ENCODE results near the gene TEC. TPM values are rescaled to one million over a fixed set of nuclear protein-coding genes. Genes with fewer than 3 reads are reported as not detected.

Gene TEC
- total RNA-seq, 6 experiments from 2014 or later = 1.5 to 4.2 (median 3.0) TPM

- Histone ChIP-seq H3K4me3 (no peak overlapping the region), H3K27me3 (no peaks in the 10 kb centered on the region), H3K9me3 (no peaks in the 10 kb centered on the region), H3K4me1 (no peaks in the 10 kb centered on the region), H3K36me3 (no peaks in the 10 kb centered on the region), H3K27ac (no peak overlapping the region)
- no peak for ATAC-seq
- intact Hi-C loops (cut with DNase I) = no loop called here
- TF ChIP-seq POLR2A (IDR thresholded peaks at IDR 0.05) = no peak
- TF ChIP-seq, protein P1, sequence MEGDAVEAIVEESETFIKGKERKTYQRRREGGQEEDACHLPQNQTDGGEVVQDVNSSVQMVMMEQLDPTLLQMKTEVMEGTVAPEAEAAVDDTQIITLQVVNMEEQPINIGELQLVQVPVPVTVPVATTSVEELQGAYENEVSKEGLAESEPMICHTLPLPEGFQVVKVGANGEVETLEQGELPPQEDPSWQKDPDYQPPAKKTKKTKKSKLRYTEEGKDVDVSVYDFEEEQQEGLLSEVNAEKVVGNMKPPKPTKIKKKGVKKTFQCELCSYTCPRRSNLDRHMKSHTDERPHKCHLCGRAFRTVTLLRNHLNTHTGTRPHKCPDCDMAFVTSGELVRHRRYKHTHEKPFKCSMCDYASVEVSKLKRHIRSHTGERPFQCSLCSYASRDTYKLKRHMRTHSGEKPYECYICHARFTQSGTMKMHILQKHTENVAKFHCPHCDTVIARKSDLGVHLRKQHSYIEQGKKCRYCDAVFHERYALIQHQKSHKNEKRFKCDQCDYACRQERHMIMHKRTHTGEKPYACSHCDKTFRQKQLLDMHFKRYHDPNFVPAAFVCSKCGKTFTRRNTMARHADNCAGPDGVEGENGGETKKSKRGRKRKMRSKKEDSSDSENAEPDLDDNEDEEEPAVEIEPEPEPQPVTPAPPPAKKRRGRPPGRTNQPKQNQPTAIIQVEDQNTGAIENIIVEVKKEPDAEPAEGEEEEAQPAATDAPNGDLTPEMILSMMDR (IDR thresholded peaks at IDR 0.05) = no peak
- 87% methylated on average over 6 of the region's 6 CpGs for WGBS (ENCODE audit: insufficient coverage, low coverage, low lambda C conversion rate, missing lambda C conversion rate)
- no peak for DNase-seq
Observed at GRCh38 chr4:48193096-48193836, 76.4 kb downstream of the TEC start.

- TF ChIP-seq POLR2A (IDR thresholded peaks at IDR 0.05) = no peak
- TF ChIP-seq, protein P1 (IDR thresholded peaks at IDR 0.05) = no peak
- Histone ChIP-seq H3K36me3 (no peaks in the 10 kb centered on the region), H3K27me3 (no peaks in the 10 kb centered on the region), H3K4me1 (no peaks in the 10 kb centered on the region), H3K4me3 (no peak overlapping the region), H3K9me3 (no peaks in the 10 kb centered on the region), H3K27ac (no peak overlapping the region)
- ATAC-seq (no peak), DNase-seq (no peak)
- intact Hi-C loops (cut with DNase I) = no loop called here
- 100% methylated on average over 1 of the region's 1 CpG for WGBS (ENCODE audit: insufficient coverage, low coverage, low lambda C conversion rate, missing lambda C conversion rate)
Observed at GRCh38 chr4:48191758-48192157, 77.9 kb downstream of the TEC start.

DNA sequence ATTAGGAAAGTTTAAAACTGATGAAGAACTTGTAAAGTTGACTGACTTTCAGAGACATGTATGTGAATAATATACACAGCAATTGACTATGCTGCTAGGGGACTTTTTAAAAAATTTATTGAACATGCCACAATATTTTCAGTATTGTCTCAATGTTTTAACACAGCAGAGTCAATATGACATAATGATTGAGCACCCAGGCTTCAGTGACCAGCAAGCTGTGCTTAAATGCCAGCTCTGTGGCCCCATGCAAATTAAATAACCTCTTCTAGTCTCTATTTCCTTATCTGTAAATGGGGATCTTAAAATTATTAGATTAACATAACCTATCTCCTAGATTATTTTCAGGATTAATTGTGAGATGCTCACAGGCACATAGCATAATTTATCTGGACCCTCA is 78.8 kb downstream of the TEC start:
- no peaks in the 10 kb centered on the region for H3K27me3 ChIP-seq
- ATAC-seq = no peak
- no peaks in the 10 kb centered on the region for H3K36me3 ChIP-seq
- H3K4me3 ChIP-seq = no peak overlapping the region
- intact Hi-C loops (cut with DNase I) = no loop called here
- H3K9me3 ChIP-seq = no peaks in the 10 kb centered on the region
- TF ChIP-seq, protein P1 (IDR thresholded peaks at IDR 0.05) = no peak
- no peak for TF ChIP-seq POLR2A (IDR thresholded peaks at IDR 0.05)
- H3K27ac ChIP-seq = no peak overlapping the region
- H3K4me1 ChIP-seq = no peaks in the 10 kb centered on the region
- no peak for DNase-seq

GRCh38 chr4:48189731-48190130 is 79.9 kb downstream of the TEC start:
- Histone ChIP-seq H3K27me3 (no peaks in the 10 kb centered on the region), H3K27ac (no peak overlapping the region), H3K9me3 (no peaks in the 10 kb centered on the region), H3K36me3 (no peaks in the 10 kb centered on the region), H3K4me3 (no peak overlapping the region), H3K4me1 (no peaks in the 10 kb centered on the region)
- TF ChIP-seq, protein P1 (IDR thresholded peaks at IDR 0.05) = no peak
- no peak for TF ChIP-seq POLR2A (IDR thresholded peaks at IDR 0.05)
- 90% methylated on average over 2 of the region's 2 CpGs for WGBS (ENCODE audit: insufficient coverage, low coverage, low lambda C conversion rate, missing lambda C conversion rate)
- ATAC-seq (no peak), DNase-seq (no peak)
- intact Hi-C loops (cut with DNase I) = no loop called here
